COR-L47 (cell line): Measurements from ENCODE around the gene ZIC3.
"Not testable (repeated sequence)": the region's sequence is repeated elsewhere in the genome, so short reads cannot be mapped to it uniquely, and the experiment has no call there.

Experiments used
- DNase-seq: peaks from one replicate; lab custom pipeline; 2025; lab: John Stamatoyannopoulos, UW

ZIC3 gene

GRCh38 chrX:137565921-137566745, at the start of gene ZIC3:
Gene ZIC3 (plus strand): TSS chrX:137566127. CDS start chrX:137566692, 565 bp downstream.
- DNase-seq = peak; percentile 73

GRCh38 chrX:137519459-137519858, 46.5 kb upstream of the ZIC3 start:
- no peak for DNase-seq

DNA sequence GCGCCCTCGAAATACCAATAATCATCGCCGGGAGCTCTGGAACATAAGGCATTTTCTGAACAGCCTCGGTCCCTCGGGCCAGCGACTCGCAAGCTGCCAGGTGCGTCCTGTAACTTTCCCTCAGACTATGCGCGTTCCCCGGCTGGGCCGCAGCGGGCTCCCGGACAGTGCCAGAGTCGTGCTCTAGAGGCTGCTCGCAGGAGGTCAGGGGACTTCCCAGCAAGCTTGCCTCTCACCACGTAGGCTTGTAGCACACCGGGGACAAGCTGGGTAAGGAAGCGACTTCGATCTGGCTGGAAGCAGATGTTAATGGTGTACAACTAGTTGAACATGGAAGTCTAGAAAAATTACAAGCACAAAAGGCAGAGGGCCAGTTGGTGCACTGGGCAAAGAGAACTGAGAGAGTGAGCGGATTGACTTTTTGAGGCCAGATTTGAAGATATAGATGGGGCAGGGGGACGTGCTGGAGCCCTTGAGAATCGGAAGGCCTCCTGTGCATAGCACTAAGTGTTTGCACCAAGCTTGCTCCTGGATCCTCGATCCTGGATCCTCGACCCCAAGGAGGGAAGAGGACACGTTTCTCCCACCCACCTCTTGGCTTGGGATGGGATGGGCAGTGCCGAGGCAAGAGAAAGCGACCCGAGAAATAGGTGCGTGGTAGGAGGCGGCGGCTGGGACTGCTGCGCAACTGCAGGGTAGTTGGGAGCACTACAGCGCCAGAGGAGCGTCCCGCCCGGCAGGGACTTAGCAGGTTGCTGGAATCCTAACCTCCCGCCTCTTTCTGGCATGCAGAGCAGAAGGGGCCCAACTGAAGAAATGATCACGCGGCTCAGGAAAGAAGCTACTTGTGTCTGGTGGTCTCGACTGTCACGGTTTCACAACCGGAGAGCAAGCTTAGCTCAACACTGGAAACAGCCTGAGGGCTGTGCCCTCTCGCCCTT, 19.9 kb upstream of the ZIC3 start:
- no peak for DNase-seq

- no peak for DNase-seq
Measured at GRCh38 chrX:137547291-137547690, 18.6 kb upstream of the ZIC3 start.

GRCh38 chrX:137548261-137548660, 17.7 kb upstream of the ZIC3 start:
- no peak for DNase-seq

- DNase-seq = no peak
Measured at GRCh38 chrX:137549073-137549472, 16.9 kb upstream of the ZIC3 start.

DNA sequence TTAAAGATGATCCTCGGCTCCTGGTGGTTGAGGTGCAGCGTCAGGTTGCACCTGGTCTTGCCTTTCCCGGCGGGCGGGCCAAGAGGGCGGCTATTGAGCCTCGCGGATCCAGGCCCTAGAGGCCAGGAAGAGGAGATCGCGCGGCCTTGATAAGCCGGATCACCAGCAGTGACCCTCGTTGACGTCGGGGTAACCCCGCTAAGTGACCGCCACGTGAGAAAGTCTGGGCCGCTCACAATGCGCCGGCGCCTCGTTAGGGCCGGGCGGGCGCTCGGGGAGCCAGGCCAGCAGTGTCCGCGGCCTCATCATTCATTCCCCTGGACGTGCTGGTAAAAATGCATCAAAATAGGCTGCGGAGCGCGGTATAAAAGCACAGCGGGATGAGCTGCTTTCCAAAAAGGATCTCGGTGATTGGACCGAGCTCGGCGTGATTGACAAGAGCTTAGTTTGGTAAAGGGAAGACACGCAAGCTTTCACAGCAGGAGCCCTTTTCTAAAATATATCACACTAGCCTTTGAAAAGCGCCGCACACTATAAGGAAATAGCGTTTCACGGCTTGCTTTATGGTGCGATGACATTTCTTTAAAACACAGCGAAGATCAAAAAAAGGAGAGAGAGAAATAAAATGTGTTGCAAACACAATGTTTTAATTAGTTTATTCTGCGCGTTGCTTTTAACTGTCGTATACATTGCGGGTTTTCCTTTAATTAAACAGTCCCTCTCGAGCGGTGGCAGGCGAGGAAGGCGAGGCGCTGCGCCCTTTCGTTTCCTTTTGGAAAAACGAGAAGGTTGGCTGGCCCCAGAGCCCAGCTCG, 15.9 kb upstream of the ZIC3 start:
- no peak for DNase-seq

- no peak for DNase-seq
Measured at GRCh38 chrX:137550665-137551261, 15.2 kb upstream of the ZIC3 start.

- not testable (repeated sequence) for DNase-seq
Measured at GRCh38 chrX:137552098-137552497, 13.8 kb upstream of the ZIC3 start.

- no peak for DNase-seq
Measured at GRCh38 chrX:137562096-137562495, 3.8 kb upstream of the ZIC3 start.

DNA sequence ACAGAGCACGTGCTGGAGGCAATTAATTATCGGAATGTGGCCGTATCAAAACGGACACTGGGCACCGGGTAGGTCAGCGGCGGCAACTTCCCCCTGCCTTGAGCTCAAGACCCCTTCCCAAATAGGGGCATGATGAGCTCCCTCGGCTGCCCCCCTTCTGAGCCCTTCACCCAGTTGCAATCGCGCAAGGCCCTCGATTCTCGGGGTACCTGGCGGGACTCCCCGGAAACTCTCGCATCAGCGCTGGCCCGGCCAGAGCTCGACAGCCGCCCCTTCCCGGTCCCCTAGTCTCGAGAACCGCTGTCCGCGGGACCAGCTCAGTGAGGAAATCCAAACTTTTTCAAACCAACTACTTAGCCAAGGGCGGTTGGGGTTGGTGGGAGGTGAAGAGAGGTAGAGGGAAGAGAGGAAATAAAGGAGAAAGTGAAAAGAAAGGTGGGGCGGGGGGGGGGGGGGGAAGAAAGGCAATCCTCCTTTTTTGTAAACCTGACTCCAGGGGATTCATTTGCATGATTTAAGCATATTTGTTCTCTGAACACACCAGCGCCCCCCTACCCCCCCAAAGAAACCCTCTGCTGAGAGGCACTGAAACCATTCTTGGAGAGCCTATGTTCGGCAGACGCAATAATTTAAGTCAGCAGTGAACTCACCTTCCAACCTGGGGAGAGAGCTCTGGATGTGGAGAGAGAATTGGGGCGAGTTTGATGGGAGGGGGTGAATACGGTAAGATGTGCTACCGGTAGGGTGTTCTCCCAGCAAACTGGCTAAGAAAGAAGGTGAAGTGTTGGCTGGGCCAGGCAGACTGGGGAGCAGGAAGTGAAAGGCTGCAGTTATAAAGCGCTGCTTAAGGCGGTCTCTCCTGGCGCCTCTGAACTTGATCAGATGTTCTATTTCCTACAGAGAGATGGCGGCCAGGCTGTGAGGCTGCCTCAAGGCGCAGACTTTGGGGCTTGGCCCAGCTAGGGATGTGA, 2.0 kb upstream of the ZIC3 start:
- DNase-seq = no peak

DNA sequence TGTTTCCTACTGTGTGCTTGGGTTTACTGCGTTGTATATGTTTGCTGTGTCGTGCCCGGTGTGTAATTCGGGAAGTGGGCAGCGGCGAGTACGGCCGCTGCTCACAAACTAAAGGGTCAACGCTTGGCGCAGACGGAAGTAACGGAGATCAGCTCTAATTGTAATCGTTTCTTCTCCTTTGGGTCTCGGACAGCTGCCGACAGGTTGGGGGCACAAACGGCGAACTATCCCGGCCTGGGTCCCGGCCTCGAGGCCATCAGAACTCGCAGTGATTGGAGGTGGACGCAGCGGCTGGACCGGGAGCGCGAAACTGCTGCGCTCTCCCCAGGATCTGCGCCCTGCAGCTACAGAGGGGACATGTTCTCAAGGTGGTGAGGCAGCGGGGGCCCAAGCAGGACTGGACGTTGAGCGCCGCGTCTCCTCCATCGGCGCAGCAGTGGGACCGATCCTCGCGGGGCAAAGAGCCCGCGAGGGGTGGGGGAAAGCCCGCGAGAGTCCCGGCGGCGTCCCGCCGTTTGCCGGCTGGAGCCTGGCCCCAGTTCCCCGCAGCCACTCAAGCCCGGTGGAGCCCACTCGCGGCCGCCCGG, 516 bp upstream of the ZIC3 start:
- DNase-seq = no peak

- DNase-seq = peak; percentile 19
Measured at GRCh38 chrX:137566746-137567679, 1.1 kb downstream of the ZIC3 start.

GRCh38 chrX:137567682-137568232, 1.8 kb downstream of the ZIC3 start:
- no peak for DNase-seq

- peak; percentile 6 for DNase-seq
Measured at GRCh38 chrX:137568741-137569469, 3.0 kb downstream of the ZIC3 start.

DNA sequence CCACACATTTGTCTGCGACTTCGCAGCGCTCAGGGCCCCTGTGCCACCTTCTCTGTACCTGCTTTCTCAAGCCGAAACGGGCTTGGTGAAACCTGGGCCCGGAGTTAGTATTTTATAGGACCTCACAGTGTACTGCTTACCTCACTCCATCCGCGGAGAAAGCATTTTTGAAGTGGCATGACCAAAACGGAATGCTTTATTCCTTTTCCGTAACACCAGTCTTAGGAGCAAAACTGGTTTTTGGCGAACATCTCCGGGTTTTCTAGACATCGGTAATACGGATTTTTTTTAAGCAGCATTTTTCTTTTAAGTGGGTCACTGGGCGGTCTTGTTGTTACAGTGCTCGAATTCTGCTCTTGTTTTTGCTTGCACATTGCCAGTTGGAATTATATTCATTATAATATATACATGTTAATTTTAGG, 3.6 kb downstream of the ZIC3 start:
- DNase-seq = no peak

DNA sequence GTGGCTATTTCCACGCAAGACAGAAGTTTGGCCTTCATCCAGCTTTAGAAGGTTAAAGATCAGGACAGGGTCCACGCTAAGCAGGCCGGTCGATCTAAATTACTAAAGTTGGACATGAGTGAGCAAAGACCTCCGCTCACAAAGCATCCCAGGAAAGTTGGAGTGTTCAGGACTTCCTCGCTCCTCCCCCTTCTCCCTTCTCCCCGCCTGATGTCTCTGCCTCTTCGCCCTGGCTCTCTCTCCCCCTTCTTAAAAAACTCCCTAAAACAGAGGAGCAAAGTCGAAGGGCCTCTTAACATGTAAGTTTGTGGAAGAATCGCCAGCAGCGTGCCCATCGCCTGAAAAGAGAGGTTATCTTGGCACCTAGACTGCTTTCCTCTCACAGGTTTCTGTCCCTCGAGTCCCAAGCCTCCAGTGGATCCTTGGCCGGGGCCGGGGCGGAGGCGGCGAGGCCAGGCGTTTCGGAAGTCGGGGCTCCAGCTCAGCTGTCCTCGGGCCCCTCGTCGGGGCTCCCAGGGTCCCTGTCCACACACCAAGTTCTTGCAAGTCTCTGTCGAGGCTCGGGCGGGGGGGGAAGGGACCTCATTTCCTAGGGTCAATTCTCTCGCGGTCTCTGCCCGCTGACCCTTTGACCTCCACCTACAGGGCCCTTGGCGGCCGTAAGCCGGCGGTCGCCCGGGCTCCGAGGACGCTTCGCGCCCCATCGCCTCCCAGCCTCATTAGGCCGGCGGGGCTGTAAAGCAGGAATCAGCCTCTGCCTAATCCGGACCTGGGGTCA, 7.6 kb downstream of the ZIC3 start:
- DNase-seq = no peak
